PC-3 (cell line): ENCODE data around the gene SPATS2.

Source experiments
- EZH2 ChIP-seq: fragments of 300-600 bp; sonication (generic); IDR thresholded peaks from one replicate; pipeline ENCODE4 v1.6.1; 2017; ENCODE audit warnings: antibody characterized with exemption, mild to moderate bottlenecking, low read length; ENCODE audit not compliant: unreplicated experiment
- EZH2phosphoT487 ChIP-seq: fragments of 300-600 bp; sonication (generic); IDR thresholded peaks from 2 replicates; pipeline ENCODE4 v1.6.1; 2018; ENCODE audit warnings: mild to moderate bottlenecking, antibody characterized with exemption, low read length, borderline replicate concordance
- TF ChIP-seq, protein P1 (sequence below): fragments of 300-600 bp; sonication (generic); conservative IDR thresholded peaks from 2 replicates; pipeline ENCODE4 v1.5.1; 2017; ENCODE audit warnings: antibody characterized with exemption, low read depth, mild to moderate bottlenecking, low read length

DNA sequence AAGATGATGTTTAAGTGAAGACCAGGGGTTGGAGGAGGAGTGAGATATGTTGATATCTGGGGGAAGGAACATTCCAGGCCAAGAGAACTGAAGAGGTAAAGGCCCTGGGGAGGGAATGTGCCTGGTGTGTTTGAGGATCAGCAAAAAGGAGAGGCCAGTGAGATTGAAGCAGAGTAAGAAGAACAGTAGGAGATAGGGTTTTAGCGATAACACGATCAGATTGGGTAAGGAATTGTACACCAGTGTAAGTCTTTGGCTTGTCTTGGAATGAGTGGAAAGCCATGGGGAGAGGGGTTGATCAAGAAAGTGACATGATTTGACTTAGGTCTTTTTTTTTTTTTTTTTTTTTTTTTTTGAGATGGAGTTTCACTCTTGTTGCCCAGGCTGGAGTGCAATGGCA, 39.4 kb upstream of the SPATS2 start:
- TF ChIP-seq EZH2: no peak
- TF ChIP-seq, protein P1, sequence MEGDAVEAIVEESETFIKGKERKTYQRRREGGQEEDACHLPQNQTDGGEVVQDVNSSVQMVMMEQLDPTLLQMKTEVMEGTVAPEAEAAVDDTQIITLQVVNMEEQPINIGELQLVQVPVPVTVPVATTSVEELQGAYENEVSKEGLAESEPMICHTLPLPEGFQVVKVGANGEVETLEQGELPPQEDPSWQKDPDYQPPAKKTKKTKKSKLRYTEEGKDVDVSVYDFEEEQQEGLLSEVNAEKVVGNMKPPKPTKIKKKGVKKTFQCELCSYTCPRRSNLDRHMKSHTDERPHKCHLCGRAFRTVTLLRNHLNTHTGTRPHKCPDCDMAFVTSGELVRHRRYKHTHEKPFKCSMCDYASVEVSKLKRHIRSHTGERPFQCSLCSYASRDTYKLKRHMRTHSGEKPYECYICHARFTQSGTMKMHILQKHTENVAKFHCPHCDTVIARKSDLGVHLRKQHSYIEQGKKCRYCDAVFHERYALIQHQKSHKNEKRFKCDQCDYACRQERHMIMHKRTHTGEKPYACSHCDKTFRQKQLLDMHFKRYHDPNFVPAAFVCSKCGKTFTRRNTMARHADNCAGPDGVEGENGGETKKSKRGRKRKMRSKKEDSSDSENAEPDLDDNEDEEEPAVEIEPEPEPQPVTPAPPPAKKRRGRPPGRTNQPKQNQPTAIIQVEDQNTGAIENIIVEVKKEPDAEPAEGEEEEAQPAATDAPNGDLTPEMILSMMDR: no peak
- no peak for TF ChIP-seq EZH2phosphoT487
